Measurements from ENCODE around the gene CBX7. TPM values are rescaled to one million over a fixed set of nuclear protein-coding genes. Genes with fewer than 3 reads are reported as not detected.

The CBX7 gene
- polyA plus RNA-seq, 1 donor from 2014 or later, result 4.4 TPM

GRCh38 chr22:39138357-39138997 lies 14.0 kb downstream of the CBX7 start:
- Histone ChIP-seq H3K4me3 (ENCODE audit: low read length) (no peak overlapping the region), H3K9me3 (ENCODE audit: low read length) (no peaks in the 10 kb centered on the region), H3K9ac (ENCODE audit: low read length) (no peak overlapping the region), H3K27ac (ENCODE audit: low read length) (no peak overlapping the region), H4K20me1 (ENCODE audit: insufficient read depth) (no peaks in the 10 kb centered on the region), H3K9me2 (ENCODE audit: insufficient read depth, low read length) (no peaks in the 10 kb centered on the region), H3K79me2 (replicated peaks; ENCODE audit: insufficient read depth, low read length) (no peaks in the 10 kb centered on the region), H3K4me2 (ENCODE audit: low read length) (no peak overlapping the region), H2AFZ (ENCODE audit: low read depth, low read length) (no peak overlapping the region), H3K36me3 (ENCODE audit: insufficient read depth, low read length) (no peaks in the 10 kb centered on the region), H3K27me3 (ENCODE audit: insufficient read depth, low read depth, low read length) (no peaks in the 10 kb centered on the region), H3F3A (ENCODE audit: insufficient read depth, low read length, poor library complexity, severe bottlenecking) (no peaks in the 10 kb centered on the region)
- TF ChIP-seq TAF1 (IDR thresholded peaks at IDR 0.05; ENCODE audit: low read depth), result no peak
- no peak for TF ChIP-seq RAD21 (conservative IDR thresholded peaks at IDR 0.05)
- TF ChIP-seq POLR2AphosphoS5 (IDR thresholded peaks at IDR 0.05), result no peak
- TF ChIP-seq SMC3 (conservative IDR thresholded peaks at IDR 0.05; ENCODE audit: poor library complexity), result no peak
- no peak for TF ChIP-seq EP300 (conservative IDR thresholded peaks at IDR 0.05; ENCODE audit: poor library complexity, severe bottlenecking)
- TF ChIP-seq CTCF (IDR thresholded peaks at IDR 0.05; ENCODE audit: poor library complexity, severe bottlenecking), result no peak
- TF ChIP-seq REST (IDR thresholded peaks at IDR 0.05; ENCODE audit: borderline replicate concordance), result no peak

- no peaks in the 10 kb centered on the region for H3K9me2 ChIP-seq (ENCODE audit: insufficient read depth, low read length)
- H3K4me3 ChIP-seq (ENCODE audit: low read length), result no peak overlapping the region
- no peaks in the 10 kb centered on the region for H3K79me2 ChIP-seq (replicated peaks; ENCODE audit: insufficient read depth, low read length)
- TF ChIP-seq EZH2 (IDR thresholded peaks at IDR 0.05; ENCODE audit: borderline replicate concordance, insufficient read depth, low read length, poor library complexity, severe bottlenecking), result no peak
- TF ChIP-seq POLR2AphosphoS5 (IDR thresholded peaks at IDR 0.05), result no peak
- no peak for TF ChIP-seq MXI1 (conservative IDR thresholded peaks at IDR 0.05; ENCODE audit: poor library complexity, severe bottlenecking)
- no peak overlapping the region for H3K9ac ChIP-seq (ENCODE audit: low read length)
- no peak overlapping the region for H3K4me2 ChIP-seq (ENCODE audit: low read length)
- H3K9me3 ChIP-seq (ENCODE audit: low read length), result no peaks in the 10 kb centered on the region
- no peaks in the 10 kb centered on the region for H3K27me3 ChIP-seq (ENCODE audit: insufficient read depth, low read depth, low read length)
- no peaks in the 10 kb centered on the region for H4K20me1 ChIP-seq (ENCODE audit: insufficient read depth)
- no peaks in the 10 kb centered on the region for H3K36me3 ChIP-seq (ENCODE audit: insufficient read depth, low read length)
- H3F3A ChIP-seq (ENCODE audit: insufficient read depth, low read length, poor library complexity, severe bottlenecking), result no peaks in the 10 kb centered on the region
- no peak overlapping the region for H3K27ac ChIP-seq (ENCODE audit: low read length)
- H2AFZ ChIP-seq (ENCODE audit: low read depth, low read length), result no peak overlapping the region
Observed at GRCh38 chr22:39136317-39136716, 16.2 kb downstream of the CBX7 start.

All from neural cell (in vitro differentiated cells).